Vagina (tissue), 2 donors: ENCODE data around the gene NLRX1.

Experiments
- POLR2AphosphoS5 ChIP-seq, 2 donors: sonication (generic); formaldehyde crosslinking; IDR thresholded peaks; one replicate each; pipeline ENCODE4 v1.9.0; 2017; ENCODE audit warnings: antibody characterized with exemption in 2 of 2, mild to moderate bottlenecking in 2 of 2, low read depth in 1 of 2; ENCODE audit not compliant: insufficient read depth in 1 of 2
- TF ChIP-seq, protein P1 (sequence below), 3 experiments: fragments of 450-650 bp in 2 of 3; fragments of 200-600 bp in 1 of 3; sonication (generic) in 1 of 3; IDR thresholded peaks; one replicate each; pipeline ENCODE4 v1.5.1; 2017 to 2019; ENCODE audit warnings: antibody characterized with exemption in 3 of 3, mild to moderate bottlenecking in 2 of 3, moderate library complexity in 2 of 3

DNA sequence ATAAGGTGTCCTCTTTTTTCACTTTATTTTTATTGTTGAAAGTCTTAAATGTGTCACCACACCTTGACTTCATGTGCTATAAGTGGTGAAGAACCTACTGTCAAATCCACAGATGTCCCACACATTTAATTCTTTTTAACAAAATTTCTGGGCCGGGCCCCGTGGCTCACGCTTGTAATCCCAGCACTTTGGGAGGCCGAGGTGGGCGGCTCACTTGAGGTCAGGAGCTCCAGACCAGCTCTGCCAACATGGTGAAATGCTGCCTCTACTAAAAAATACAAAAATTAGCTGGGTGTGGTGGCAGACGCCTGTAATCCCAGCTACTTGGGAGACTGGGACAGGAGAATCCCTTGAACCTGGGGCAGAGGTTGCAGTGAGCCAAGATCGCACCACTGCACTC lies 40.7 kb downstream of the NLRX1 start:
- TF ChIP-seq, protein P1, sequence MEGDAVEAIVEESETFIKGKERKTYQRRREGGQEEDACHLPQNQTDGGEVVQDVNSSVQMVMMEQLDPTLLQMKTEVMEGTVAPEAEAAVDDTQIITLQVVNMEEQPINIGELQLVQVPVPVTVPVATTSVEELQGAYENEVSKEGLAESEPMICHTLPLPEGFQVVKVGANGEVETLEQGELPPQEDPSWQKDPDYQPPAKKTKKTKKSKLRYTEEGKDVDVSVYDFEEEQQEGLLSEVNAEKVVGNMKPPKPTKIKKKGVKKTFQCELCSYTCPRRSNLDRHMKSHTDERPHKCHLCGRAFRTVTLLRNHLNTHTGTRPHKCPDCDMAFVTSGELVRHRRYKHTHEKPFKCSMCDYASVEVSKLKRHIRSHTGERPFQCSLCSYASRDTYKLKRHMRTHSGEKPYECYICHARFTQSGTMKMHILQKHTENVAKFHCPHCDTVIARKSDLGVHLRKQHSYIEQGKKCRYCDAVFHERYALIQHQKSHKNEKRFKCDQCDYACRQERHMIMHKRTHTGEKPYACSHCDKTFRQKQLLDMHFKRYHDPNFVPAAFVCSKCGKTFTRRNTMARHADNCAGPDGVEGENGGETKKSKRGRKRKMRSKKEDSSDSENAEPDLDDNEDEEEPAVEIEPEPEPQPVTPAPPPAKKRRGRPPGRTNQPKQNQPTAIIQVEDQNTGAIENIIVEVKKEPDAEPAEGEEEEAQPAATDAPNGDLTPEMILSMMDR (IDR thresholded peaks at IDR 0.05): no peak
- TF ChIP-seq POLR2AphosphoS5 (IDR thresholded peaks at IDR 0.05; ENCODE audit: insufficient read depth in 1 of 2, low read depth in 1 of 2): no peak
